Activated CD8-positive, alpha-beta memory T cell treated with anti-CD3 and anti-CD28 coated beads for 24 hours (primary cell): ENCODE data around the gene SPAG8.

Experiments
- DNase-seq: peaks from one replicate; pipeline ENCODE4 v3.0.0-alpha.2; 2020

SPAG8 gene

DNA sequence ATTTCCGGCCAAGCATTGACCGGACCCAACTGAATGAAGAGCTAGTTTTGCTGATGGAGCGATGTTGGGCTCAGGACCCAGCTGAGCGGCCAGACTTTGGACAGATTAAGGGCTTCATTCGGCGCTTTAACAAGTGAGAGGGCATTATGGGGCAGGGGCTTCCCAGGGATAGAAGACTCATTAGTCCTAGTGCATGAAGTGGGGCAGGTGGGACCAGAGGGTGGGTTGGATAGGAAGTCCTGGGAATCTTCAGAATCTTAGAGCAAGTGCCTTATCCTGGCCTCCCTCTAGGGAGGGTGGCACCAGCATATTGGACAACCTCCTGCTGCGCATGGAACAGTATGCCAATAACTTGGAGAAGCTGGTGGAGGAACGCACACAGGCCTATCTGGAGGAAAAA is 6.0 kb downstream of the SPAG8 start:
- no peak for DNase-seq

DNA sequence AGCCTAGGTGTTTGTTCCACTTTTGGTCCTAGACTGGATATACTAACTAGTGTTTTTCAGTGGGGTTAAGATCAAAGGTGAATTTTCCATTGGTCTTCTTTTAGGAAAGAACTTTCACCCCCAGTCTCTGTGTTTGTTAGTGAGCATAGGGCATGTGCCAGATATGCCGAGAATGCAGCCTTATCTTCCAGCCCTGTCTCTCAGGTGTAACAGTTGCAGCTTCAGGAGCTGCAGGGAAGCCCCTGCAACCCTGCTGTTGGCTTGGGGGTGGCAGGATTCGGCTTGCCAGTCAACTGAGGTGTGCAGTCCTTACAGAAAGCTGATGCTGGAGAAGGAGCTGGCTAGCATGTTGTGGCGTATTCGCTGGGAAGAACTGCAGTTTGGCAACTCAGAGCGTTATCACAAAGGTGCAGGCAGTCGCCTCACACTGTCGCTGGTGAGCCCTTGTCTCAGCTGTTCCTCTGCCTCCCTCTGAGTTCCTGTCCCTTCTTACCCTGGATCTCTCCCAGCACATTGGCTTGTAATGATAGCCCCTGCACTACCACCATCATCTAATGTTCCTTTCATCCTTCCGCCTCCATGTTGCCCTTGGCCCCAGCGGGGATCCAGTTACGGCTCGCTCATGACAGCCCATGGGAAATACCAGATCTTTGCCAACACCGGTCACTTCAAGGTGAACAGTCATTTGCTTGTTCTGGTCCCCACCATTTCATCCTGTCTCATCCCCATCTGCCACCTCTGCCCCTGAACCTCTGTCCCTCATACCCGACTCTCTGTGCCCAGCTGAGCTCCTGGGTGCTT is 10.5 kb downstream of the SPAG8 start:
- DNase-seq: no peak

DNA sequence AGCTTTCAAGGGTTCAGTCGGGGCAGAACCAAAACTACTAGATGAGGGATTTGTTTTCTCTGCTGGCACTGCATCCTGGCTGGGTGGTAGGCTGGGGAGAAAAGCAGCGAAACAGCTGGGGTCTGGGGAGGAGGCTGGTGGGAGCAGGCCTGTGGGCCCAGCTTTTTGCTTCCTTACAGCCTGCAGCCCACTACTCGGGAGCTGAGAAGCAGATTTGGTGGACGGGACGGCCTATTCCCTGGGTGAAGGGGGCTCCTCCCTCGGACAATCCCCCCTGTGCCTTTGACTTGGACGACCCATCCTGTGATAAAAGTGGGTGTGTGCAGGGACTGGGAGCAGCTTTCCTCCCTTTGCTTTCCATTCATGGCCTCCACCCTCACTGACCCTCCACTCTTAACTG is 11.5 kb downstream of the SPAG8 start:
- no peak for DNase-seq

DNA sequence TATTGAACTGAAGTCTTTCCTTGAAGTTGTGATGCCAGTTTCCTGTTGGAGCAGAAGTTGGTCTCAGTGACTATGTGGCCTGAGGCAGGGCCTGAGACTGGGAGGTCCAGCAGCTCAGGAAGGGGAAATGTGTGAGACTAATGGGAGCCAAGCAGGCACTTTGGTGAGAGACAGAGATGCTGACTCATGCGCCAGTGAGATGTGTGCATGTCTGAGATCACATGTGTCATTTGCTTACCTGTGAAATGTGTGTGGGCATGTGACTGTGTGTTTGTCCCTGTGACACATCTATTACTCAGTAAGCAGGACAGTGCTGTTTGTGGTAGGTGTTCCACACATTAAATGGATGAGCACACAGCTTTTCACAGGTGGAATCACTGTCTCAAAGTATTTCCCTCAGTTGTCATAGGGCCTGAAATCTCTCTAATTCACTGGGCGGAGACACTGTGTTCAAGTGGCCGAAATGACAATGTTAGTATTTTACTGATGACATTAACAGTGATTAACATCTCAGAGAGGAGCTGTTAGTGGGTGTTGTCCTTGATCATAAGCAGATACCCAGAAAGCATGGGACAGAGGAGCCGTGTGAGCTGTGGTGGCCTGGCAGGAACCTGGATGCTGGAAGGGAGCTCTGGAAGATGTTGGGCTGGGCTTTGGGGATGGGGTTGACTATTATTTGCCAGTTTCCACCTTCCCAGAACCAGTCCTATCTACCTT is 13.2 kb downstream of the SPAG8 start:
- DNase-seq: peak; percentile 61

DNA sequence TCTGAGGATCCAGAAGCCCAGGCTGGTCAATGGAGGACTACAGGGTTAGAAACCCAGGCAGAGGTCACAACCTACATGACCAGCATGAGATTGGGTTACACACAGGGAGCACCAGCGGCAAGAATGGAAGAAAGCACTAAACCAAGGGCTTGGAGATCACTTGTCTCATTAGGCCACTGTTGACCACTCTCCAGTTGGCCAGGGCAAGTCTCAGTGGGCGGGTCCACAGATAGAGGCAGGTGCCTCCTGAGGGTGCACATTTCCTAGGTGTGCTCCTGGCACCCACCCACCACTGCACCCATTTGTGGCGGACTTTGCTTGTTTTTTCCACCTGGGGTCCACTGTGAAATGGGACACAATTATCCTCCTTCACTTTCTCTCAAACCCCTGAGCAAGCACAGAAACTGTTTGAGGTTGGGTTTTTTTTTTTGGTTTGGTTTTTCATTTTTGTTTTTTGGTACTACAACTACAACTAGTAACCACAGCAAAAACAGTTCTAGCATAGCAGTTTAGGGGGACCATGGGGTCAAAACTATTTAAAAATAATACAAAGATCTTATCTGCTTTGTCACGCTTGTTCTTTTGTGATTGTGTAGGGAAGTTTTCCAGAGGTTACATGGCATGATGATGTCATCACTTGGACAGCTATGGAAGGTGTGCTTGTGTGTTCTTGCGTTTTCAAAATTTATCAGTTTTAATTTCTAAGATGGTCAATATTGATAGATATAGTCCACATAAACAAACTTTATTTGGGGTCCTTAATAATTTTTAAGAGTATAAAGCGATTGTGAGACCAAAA is 14.6 kb downstream of the SPAG8 start:
- DNase-seq: no peak

DNA sequence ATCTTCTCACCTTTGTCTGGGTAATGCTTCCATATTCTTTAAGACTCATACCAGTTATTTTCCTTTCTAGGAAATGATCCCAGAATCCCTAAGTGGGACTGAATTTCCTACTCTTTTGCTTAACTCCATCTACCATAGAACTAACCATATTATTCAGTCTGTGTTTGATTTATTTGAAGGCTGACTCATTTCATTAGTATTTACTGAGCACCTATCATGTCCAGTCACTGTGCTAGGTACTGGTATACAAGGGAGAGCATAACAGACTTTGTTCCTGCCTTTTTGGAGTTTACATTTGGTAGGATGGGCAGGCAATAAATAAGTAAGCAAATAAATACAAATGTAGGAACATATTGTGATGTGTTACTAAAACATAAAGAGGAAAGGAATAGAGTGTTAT is 16.4 kb downstream of the SPAG8 start:
- no peak for DNase-seq

DNA sequence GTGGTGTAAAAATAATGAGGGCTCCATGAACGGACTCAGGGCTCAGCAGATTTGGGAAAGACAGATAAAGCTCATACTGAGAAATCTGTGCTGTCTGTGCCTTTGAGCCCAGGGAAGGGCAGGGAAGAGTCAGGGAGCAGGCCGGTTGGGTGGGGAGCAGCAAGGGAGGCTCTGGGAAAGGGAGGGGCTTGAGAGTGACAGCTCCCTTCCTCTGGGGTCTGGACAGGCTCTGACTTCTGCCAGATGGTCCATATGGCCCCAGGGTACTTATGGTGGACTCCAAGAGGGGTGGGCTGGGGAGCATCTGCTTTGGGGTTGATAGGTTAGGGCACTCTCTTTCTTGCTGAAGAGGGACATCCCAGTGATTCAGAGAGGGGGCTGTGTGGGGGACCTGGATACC is 18.6 kb downstream of the SPAG8 start:
- no peak for DNase-seq

DNA sequence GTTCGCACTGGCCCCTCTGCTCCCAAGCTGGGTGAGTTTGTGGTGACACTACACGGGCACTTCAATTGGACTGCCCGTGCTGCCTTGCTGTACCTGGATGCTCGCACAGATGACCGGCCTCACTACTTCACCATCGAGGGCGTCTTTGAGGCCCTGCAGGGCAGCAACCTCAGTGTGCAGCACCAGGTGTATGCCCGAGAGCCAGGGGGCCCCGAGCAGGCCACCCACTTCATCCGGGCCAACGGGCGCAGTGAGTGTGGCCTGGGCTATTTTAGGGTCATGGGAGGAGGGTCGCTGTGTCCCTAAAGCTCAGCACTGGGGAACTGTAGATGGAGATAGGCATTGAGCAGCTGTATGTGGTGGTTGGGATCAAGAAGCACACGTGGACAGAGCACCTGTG is 19.2 kb downstream of the SPAG8 start:
- no peak for DNase-seq

DNA sequence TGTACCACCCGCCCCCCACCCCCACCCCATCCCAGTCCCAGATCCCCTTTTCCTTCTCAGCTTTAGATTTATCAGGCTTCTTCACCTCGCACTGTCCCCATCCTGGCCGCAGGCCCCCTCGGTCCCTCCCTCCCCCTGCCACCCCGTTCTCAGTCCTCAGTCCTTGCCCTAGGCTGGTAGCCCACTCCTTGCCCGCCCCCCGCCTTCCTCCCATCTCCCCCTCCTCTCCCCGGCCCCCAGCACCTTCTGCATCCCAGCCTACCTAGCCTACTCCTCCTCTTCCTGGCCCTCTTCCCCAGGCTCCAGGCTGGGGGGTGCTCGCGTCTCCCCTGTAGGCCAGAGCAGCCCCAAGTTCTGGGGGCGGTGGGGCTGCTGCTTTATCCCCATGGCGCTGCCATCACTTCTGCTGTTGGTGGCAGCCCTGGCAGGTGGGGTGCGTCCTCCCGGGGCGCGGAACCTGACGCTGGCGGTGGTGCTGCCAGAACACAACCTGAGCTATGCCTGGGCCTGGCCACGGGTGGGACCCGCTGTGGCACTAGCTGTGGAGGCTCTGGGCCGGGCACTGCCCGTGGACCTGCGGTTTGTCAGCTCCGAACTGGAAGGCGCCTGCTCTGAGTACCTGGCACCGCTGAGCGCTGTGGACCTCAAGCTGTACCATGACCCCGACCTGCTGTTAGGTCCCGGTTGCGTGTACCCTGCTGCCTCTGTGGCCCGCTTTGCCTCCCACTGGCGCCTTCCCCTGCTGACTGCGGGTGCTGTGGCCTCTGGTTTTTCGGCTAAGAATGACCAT is 19.8 kb downstream of the SPAG8 start:
- DNase-seq: no peak

DNA sequence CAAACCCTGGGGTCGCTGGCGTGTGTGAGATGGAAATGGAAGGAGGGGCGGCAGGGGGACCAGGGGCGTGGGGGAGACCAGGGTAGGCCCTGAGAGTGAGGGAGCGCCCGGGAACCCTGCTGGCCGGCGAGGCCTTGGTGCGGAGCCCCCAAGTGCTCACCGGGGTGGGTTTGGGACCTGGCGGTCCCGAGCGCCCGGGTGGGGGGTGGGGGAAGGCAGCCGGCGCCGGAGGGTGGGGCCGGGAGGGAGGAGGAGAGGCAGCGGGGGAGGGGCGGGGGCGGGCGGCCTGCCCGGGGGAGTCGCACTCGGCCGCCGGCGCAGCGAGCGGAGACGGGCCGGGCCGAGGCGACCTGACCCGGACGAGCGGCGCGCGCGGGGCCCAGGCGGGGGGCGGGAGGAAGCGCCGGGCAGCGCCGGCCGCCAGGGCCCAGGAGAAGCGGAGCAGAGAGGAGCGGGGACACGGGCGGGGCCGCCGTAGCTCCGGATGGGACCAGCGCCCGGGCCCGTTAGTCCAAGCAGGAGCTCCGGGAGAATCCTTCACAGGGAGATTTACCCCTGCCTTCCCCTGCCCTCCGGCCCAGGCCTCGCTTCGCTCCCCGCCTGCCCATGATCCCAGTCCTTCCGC is 20.7 kb downstream of the SPAG8 start, which contains the start of gene NPR2:
Gene NPR2, plus strand, starts transcription at position 295 of the 625 bp plus-strand sequence. CDS start 818 bp downstream, outside the sequence.
- no peak for DNase-seq

DNA sequence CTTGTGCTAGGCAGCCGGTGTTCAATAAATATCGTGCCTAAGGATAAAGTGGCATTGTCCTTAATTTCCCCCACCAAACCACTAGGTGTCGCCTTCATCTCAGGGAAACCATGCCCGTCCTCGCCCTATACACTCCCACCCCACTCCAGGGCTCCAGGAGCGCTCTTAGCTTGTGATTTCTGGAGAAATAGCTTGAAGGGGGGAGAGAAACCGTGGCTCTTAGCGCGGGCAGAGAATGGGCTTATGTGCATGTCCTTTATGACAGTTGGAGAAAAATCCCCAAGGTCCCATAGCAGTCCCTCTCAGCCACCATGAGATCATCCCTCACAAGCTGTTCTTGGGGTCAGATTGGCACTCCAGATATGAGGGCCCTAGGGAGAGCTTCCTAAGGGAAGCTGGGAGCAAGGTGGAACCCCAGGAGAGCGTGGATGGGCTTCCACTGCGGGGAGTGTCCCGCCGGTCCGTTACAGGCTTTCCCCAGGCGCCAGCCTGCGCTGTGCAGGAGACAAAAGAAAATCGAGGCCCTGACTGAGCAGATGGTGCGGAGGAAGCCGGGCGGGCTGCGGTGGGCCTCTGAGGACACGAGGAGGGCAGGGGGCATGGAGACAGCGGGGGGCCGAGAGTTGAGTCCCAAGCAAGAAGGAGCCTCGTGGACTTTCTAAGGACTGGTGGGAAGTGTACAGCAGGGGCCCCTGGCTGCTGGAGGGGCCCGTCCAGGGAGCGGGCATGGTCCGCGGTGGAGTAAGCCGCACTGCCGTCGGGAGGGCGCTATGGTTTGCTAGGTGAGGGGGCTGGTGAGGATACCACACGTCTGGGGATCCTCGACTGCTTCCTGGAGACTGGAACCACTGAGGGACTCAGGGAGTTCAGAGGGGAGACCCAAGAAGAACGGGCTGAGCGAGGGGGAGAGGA is 21.4 kb downstream of the SPAG8 start:
- peak; percentile 76 for DNase-seq

DNA sequence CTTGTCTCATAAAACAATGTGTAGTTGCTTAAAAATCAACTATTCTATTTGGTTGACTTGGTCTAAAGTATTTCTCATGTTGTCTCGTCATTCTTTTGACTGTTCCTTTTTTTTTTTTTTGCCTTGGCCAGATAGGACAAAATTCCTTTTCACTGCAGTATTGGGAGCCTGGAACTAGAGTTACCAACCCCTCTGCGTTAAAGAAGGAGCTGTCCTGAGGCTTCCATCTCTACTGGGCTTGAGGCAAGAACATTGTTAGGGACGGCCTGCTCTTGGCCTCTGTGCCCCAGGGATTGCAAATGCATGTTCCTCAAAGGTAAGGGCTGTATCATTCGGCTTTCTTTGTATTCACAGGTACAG is 22.1 kb downstream of the SPAG8 start:
- no peak for DNase-seq

DNA sequence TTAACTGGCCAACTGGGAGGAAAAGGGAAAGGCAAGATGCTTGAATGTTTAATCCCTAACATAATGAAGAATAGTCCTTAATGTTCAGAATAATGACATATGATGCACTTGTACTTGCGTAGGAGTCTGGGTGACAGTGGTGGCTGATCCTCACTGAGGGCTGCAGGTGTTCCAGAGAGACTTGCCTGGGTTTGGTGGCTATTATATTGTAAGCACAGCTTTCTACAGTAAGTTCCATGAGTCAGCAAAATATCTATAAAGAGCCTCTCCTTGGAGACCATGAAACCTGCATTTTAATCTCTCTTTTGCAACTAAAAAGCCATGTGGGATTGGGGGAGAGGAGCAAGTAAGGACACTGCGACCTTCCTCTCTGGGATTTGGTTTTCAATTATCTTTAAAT is 22.5 kb downstream of the SPAG8 start:
- no peak for DNase-seq

DNA sequence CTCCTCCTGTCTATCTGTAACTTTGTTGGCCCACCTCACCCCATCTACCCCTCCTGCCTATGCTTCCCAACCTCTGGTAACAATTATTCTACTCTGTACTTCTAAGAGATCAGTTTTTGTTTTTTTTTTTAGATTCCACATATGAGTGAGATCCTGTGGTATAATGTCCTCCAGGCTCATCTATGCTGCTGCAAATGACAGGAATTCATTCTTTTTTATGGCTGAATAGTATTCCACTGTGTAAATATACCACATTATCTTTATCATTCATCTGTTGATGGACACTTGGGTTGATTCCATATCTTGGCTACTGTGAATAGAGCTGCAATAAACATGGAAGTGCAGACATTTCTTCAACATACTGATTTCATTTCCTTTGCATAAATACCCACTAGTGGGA is 28.6 kb downstream of the SPAG8 start:
- DNase-seq: no peak

DNA sequence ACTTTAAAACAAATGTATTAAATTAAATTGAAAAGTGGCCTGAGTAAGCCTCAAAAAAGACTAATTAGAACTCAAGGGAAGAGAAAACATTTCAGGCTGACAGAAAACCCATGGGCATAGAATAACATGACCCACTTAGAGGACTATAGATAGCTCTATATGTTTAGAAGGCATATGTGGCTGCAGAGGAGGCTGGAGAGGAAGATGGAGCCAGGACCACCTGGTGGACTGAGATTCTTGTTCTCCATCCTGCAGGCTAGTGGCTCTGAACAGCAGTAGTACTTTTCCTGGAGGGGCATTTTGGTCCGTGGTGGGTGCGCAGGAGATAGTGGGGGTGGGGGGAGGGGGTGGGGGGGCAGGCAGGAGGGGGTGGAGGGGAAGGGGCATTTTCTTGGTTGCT is 31.0 kb downstream of the SPAG8 start:
- DNase-seq: no peak

DNA sequence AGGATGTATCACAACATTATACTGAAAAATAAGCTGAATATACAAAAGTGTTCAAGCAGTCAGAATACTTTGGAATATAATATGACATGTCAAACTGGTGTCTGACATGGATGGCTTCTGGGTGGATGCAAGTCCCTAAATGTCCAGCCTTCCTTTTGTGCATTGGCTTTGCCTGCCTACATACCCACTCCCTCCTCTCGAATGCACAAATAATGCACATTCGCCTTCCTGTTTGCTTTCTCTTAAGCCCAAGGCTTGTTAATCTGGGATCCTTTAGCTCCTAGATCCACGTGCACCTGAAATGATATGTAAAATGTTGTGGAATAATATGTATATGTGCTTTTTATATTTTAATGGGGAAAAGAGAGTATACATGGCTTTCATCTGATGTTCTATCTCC is 33.6 kb downstream of the SPAG8 start:
- DNase-seq: no peak

DNA sequence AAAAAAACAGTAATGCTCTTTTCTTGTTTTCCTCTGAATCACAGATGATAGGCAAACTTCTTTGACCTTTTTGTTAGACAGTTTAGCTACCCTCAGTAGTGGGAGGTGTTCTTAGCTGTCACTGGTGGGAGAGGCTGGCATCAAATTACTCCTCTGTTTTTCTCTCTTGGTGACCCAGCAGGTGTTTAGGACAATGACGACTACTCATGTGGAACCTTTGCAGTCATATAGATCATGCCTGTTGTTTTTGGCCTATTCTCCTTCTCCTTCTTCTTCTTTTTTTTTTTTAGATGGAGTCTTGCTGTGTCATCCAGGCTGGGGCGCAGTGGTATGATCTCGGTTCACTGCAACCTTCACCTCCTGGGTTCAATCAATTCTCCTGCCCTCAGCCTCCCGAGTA is 36.0 kb downstream of the SPAG8 start:
- DNase-seq: no peak

DNA sequence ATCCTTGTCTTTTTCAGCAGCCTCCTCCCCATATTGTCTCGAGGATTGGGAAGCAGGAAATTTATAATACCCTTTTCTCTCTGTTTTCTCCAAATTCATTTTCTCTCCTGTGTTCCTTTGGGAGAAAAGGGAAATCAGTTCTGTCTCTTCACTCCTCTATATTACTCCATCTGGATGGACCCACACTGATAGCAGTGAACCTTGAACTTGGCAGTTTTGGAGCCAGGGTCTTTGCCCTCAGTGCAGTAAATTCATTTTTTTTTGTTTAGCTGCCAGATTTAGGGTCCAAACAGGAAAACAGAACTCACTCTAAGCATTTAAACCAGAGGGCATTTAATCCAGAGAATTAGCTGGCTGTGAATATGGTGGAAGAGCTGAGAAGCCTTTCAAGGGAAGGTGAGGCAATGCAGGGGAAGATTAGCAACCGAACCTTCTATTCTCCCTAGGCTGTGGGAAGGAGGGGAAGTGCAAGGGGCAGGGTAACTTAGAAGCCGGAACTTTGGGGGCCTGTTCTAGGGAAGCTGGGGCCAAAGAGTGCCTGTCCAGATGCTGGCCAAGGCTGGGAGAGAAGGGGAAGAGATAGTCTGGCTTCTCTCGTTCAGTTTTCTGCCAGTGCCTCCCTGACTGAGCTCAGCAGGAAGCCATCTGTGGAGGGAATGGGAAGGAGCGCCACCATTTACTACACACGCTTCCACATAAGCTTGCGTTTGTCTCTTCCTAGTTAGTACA is 37.0 kb downstream of the SPAG8 start:
- no peak for DNase-seq

DNA sequence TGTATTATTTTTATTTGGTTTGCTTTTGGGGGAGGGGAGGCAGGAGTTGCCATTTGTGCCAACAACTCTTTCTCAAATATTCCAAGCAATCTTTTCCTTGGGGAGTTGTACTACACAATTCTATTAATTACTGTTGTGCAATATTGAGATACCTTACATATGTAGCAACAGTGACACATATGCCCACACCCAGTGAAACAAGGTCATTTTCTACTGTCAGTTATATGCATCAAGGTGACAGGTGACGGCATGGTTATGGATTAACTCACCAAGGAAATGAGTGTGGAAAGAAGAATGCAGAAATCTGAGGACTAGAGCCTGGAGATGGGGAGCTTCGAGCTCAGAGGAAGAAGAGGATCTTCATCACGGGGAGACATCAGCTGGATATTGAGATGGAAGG is 40.1 kb downstream of the SPAG8 start:
- DNase-seq: no peak

DNA sequence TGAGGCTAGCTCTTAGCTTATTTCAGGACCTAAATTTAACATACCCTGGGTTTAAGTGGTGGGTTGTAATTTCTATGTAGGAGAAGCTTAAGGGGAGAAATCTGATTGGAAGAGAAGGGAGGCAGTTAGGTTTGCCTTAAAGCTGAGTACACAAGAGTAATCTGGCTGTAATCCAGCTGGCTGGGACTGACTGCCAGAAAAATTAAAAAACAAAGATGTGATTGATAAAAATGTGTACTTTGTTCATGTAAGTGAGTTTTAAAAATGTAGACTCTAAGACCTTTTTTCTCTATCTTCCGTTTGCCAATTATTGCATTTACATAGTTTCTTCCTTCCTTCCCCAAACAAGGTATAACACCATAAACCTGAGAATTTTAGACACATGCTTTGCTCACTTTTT is 40.5 kb downstream of the SPAG8 start:
- no peak for DNase-seq

DNA sequence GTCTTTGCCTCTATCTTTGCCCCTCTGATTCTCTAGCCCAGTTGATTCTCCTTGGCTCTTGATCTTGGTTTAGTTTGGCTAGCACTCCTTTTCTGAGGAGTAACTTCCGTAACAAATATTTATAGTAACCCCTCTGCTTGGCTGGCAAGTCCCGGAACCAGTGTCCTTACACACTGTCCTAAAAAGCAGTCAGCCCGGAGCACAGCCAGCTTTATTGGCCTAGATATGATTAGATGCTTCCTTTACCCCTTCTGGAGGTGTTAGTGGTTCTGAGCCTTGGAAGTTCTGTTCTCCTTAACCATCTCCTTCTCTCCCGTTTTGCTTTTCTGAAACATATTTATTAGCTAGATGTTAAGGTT is 41.0 kb downstream of the SPAG8 start:
- no peak for DNase-seq
